IMR-90 (cell line): ENCODE measurements around the gene RAD51D. TPM values are rescaled to one million over a fixed set of nuclear protein-coding genes. Genes with fewer than 3 reads are reported as not detected.

ENCODE experiments used
- ATAC-seq: fragments of 200-7000 bp; cut with Tn5 transposase; 2 replicates; pipeline ENCODE4 v1.9.1; 2020; ENCODE audit warnings: low read depth, mild to moderate bottlenecking, moderate library complexity
- BruUV-seq: library from RNA; stranded (reverse); fragments of 400-500 nt; replicated peaks from 2 replicates; lab custom pipeline; 2021; lab: Mats Ljungman, UMichigan
- CTCF ChIA-PET: fragments of 300-600 bp; formaldehyde crosslinking; extraction: SDS; loops from one replicate; lab custom pipeline; 2021; ENCODE audit warnings: antibody characterized with exemption; lab: Yijun Ruan, JAX
- POLR2A ChIA-PET: fragments of 300-600 bp; sonication (Branson Sonifier 250); formaldehyde crosslinking; loops from one replicate; lab custom pipeline; 2022; ENCODE audit warnings: antibody characterized with exemption; ENCODE audit not compliant: unreplicated experiment; lab: Charles Lee
- DNase-seq: peaks from one replicate; pipeline ENCODE4 v3.0.0; 2013
- H2AFZ ChIP-seq: replicated peaks from 2 replicates; pipeline ENCODE3; 2013; ENCODE audit warnings: low read length, mild to moderate bottlenecking; ENCODE audit not compliant: poor library complexity
- H2AK5ac ChIP-seq: 2 replicates; pipeline ENCODE4 v1.6.1; 2013; ENCODE audit warnings: low read depth, low read length, inconsistent platforms
- H2AK9ac ChIP-seq: replicated peaks from 2 replicates; pipeline ENCODE3; 2013; ENCODE audit warnings: mild to moderate bottlenecking, low read depth, low read length, moderate library complexity; ENCODE audit not compliant: poor library complexity
- H2BK120ac ChIP-seq: 2 replicates; pipeline ENCODE4 v1.6.1; 2013; ENCODE audit warnings: low read depth, low read length, inconsistent platforms
- H2BK15ac ChIP-seq: 3 replicates; pipeline ENCODE4 v1.6.1; 2013; ENCODE audit warnings: low read depth, low read length, inconsistent platforms
- H2BK20ac ChIP-seq: 2 replicates; pipeline ENCODE4 v1.6.1; 2013; ENCODE audit warnings: low read depth, mild to moderate bottlenecking, inconsistent platforms, low read length, moderate library complexity
- H2BK5ac ChIP-seq: 2 replicates; pipeline ENCODE4 v1.6.1; 2013; ENCODE audit warnings: mild to moderate bottlenecking, low read depth, low read length, inconsistent platforms; ENCODE audit not compliant: poor library complexity, severe bottlenecking
- H3K14ac ChIP-seq: replicated peaks from 2 replicates; pipeline ENCODE4 v1.6.1; 2013; ENCODE audit warnings: low read depth, low read length, inconsistent platforms
- H3K18ac ChIP-seq: 2 replicates; pipeline ENCODE4 v1.6.1; 2013; ENCODE audit warnings: low read depth, low read length, control low read depth
- H3K23ac ChIP-seq: 2 replicates; pipeline ENCODE4 v1.6.1; 2013; ENCODE audit warnings: low read depth, low read length, inconsistent platforms
- H3K27ac ChIP-seq: 2 replicates; pipeline ENCODE4 v1.5.1; 2013; ENCODE audit warnings: mild to moderate bottlenecking, control low read depth, low read length; ENCODE audit not compliant: insufficient read depth
- H3K27me3 ChIP-seq: 2 replicates; pipeline ENCODE4 v1.6.1; 2013; ENCODE audit warnings: low read length; ENCODE audit not compliant: control insufficient read depth, insufficient read depth
- H3K36me3 ChIP-seq: 2 replicates; pipeline ENCODE4 v1.6.1; 2013; ENCODE audit warnings: low read length, mixed read lengths; ENCODE audit not compliant: control insufficient read depth, insufficient read depth
- H3K4ac ChIP-seq: 2 replicates; pipeline ENCODE4 v1.6.1; 2013; ENCODE audit warnings: low read depth, low read length, inconsistent platforms
- H3K4me1 ChIP-seq: 2 replicates; pipeline ENCODE4 v1.6.1; 2013; ENCODE audit warnings: low read length, mixed read lengths; ENCODE audit not compliant: control insufficient read depth, insufficient read depth
- H3K4me2 ChIP-seq: 2 replicates; pipeline ENCODE4 v1.6.1; 2013; ENCODE audit warnings: low read depth, mild to moderate bottlenecking, control low read depth, low read length, moderate library complexity
- H3K4me3 ChIP-seq: 2 replicates; pipeline ENCODE4 v1.5.1; 2013; ENCODE audit warnings: low read depth, mild to moderate bottlenecking, control low read depth, low read length, moderate library complexity; ENCODE audit not compliant: insufficient read depth
- H3K56ac ChIP-seq: 2 replicates; pipeline ENCODE4 v1.6.1; 2013; ENCODE audit warnings: low read length, inconsistent platforms; ENCODE audit not compliant: insufficient read depth; ENCODE audit errors: extremely low read depth
- H3K79me1 ChIP-seq, 2 experiments: 2 replicates each; pipeline ENCODE4 v1.6.1; 2013; ENCODE audit warnings: low read length in 2 of 2, inconsistent platforms in 1 of 2, low read depth in 1 of 2
- H3K9ac ChIP-seq: 2 replicates; pipeline ENCODE4 v1.6.1; 2013; ENCODE audit warnings: low read depth, low read length, control low read depth
- H3K9me1 ChIP-seq: 2 replicates; pipeline ENCODE4 v1.6.1; 2013; ENCODE audit warnings: low read length, inconsistent platforms; ENCODE audit not compliant: insufficient read depth
- H3K9me3 ChIP-seq: 2 replicates; pipeline ENCODE4 v1.6.1; 2013; ENCODE audit warnings: low read length; ENCODE audit not compliant: control insufficient read depth, insufficient read depth
- H4K20me1 ChIP-seq: 2 replicates; pipeline ENCODE4 v1.6.1; 2013; ENCODE audit warnings: low read length, inconsistent platforms; ENCODE audit not compliant: insufficient read depth
- H4K5ac ChIP-seq: 2 replicates; pipeline ENCODE4 v1.6.1; 2013; ENCODE audit warnings: mild to moderate bottlenecking, low read depth, low read length, control low read depth
- H4K8ac ChIP-seq, 2 experiments: 2 replicates each; pipeline ENCODE4 v1.6.1; 2013; ENCODE audit warnings: low read depth in 2 of 2, low read length in 2 of 2, control low read depth in 1 of 2, inconsistent platforms in 1 of 2
- H4K91ac ChIP-seq: 2 replicates; pipeline ENCODE4 v1.6.1; 2013; ENCODE audit warnings: low read depth, low read length, inconsistent platforms; ENCODE audit not compliant: insufficient read depth
- BHLHE40 ChIP-seq: fragments of 150-350 bp; IDR thresholded peaks from 2 replicates; pipeline ENCODE4 v1.6.1; 2016; ENCODE audit warnings: mild to moderate bottlenecking, low read depth, low read length
- CEBPB ChIP-seq: IDR thresholded peaks from 2 replicates; pipeline ENCODE4 v1.6.1; 2012; ENCODE audit warnings: low read depth, low read length, improper control_type of control experiment
- CHD1 ChIP-seq: IDR thresholded peaks from 2 replicates; pipeline ENCODE4 v1.6.1; 2012; ENCODE audit warnings: low read depth, low read length, improper control_type of control experiment
- FOS ChIP-seq: fragments of 150-350 bp; IDR thresholded peaks from 2 replicates; pipeline ENCODE4 v1.6.1; 2016; ENCODE audit warnings: low read depth, low read length
- MAFK ChIP-seq: IDR thresholded peaks from 2 replicates; pipeline ENCODE4 v1.6.1; 2012; ENCODE audit warnings: low read depth, low read length, improper control_type of control experiment
- MAZ ChIP-seq: IDR thresholded peaks from 2 replicates; pipeline ENCODE4 v1.6.1; 2012; ENCODE audit warnings: low read depth, mild to moderate bottlenecking, low read length, improper control_type of control experiment, moderate library complexity, borderline replicate concordance
- MXI1 ChIP-seq: IDR thresholded peaks from 2 replicates; pipeline ENCODE4 v1.6.1; 2012; ENCODE audit warnings: low read depth, mild to moderate bottlenecking, low read length, moderate library complexity, borderline replicate concordance
- NFE2L2 ChIP-seq: fragments of 150-350 bp; IDR thresholded peaks from 2 replicates; pipeline ENCODE4 v1.6.1; 2016; ENCODE audit warnings: low read depth, mild to moderate bottlenecking, low read length
- POLR2A ChIP-seq: IDR thresholded peaks from 2 replicates; pipeline ENCODE4 v1.6.1; 2012; ENCODE audit warnings: mild to moderate bottlenecking, low read depth, low read length
- RAD21 ChIP-seq: IDR thresholded peaks from 2 replicates; pipeline ENCODE4 v1.6.1; 2012; ENCODE audit warnings: low read length, improper control_type of control experiment
- RCOR1 ChIP-seq: IDR thresholded peaks from 2 replicates; pipeline ENCODE4 v1.6.1; 2012; ENCODE audit warnings: mild to moderate bottlenecking, low read length, improper control_type of control experiment; ENCODE audit not compliant: insufficient replicate concordance
- RFX5 ChIP-seq: IDR thresholded peaks from 2 replicates; pipeline ENCODE4 v1.8.0; 2012; ENCODE audit warnings: low read depth, mild to moderate bottlenecking, low read length, moderate library complexity
- SMC3 ChIP-seq: fragments of 150-350 bp; IDR thresholded peaks from 2 replicates; pipeline ENCODE4 v1.6.1; 2016; ENCODE audit warnings: low read depth, mild to moderate bottlenecking, antibody characterized with exemption, low read length, moderate library complexity
- WGBS, 2 experiments: methylation state at CpG; one replicate each; pipeline versions ENCODE4 v1.1.5 to v1.1.7; 2013; ENCODE audit warnings: missing lambda C conversion rate in 2 of 2; ENCODE audit not compliant: insufficient read length in 1 of 2; ENCODE audit errors: extremely low coverage in 2 of 2; 5-methylcytosine and 5-hydroxymethylcytosine counted together
- dilution Hi-C: fragments of 300-500 bp; cut with HindIII; formaldehyde crosslinking; loops from one replicate; pipeline ENCODE4 v1.14.3; 2018; ENCODE audit warnings: low sequenced_read_pairs; ENCODE audit not compliant: unreplicated experiment
- in situ Hi-C: fragments of 300-500 bp; cut with MboI; formaldehyde crosslinking; loops from 3 replicates; pipeline ENCODE4 v1.14.3; 2019; ENCODE audit warnings: low sequenced_read_pairs, inconsistent platforms, mixed read lengths
- intact Hi-C: fragments of 100-400 bp; cut with micrococcal nuclease; formaldehyde crosslinking; loops from 2 replicates; pipeline ENCODE4 v1.10.0; 2022
- polyA plus RNA-seq, 3 experiments: library from polyadenylated mRNA; depleted of rRNA; stranded (reverse); fragments of >200 nt; gene quantifications; 2 replicates each; pipeline ENCODE4 v1.2.3, GENCODE V29; 2012; ENCODE audit warnings: low replicate concordance in 1 of 3
- total RNA-seq: library from RNA; depleted of rRNA; stranded (reverse); fragments of >200 nt; gene quantifications from 2 replicates; pipeline ENCODE4 v1.2.3, GENCODE V29; 2012
- TF ChIP-seq, protein P1 (sequence below): fragments of 150-350 bp; IDR thresholded peaks from 2 replicates; pipeline ENCODE4 v1.6.1; 2017; ENCODE audit warnings: mild to moderate bottlenecking, antibody characterized with exemption, low read length, low read depth
- TF ChIP-seq, protein P2 (sequence below): fragments of 150-350 bp; IDR thresholded peaks from 2 replicates; pipeline ENCODE4 v1.6.1; 2016; ENCODE audit warnings: low read depth, mild to moderate bottlenecking, low read length, moderate library complexity, borderline replicate concordance

The RAD51D gene
- total and polyA plus RNA-seq, 2 of the 4 experiments (the other 2 are of a cell fraction), result 10.8 to 12.7 TPM

DNA sequence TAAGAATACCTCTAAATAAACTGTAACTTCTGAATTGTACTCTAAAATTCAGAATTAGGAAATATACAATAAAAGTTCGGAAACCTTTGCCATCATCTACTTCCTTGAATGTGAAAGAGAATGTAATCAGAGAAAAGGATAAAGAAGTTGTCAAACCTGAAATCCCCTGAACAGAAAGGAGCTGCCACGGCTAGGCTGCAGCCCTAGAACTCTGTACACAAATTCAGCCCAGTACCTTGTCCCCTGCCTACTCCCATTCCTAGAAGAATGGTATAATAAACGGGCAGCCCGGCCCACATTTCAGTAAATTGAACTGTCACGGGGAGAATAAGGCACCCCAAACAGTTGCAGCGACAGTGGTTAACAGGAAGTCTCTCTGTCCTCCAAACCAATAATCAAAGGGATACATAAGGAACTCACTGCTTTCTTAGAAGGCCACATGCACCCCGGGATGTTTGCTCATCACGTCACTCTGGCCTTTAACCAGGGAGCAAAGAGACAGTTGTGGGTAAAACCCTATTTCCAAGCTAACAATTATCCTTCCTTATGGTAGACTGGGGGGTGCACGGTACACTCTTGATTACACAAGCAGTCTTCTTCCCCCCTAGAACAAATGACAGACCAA is 31.8 kb downstream of the RAD51D start:
- Histone ChIP-seq H2AK5ac (peak overlapping the region; percentile 33), H4K8ac (peak overlapping the region; percentile 74 to 83; a peak in 2 of 4 replicates), H3K4me1 (peaks cover 11% of the 10 kb centered on the region), H2BK5ac (peak overlapping the region; percentile 66), H2BK15ac (peak overlapping the region; percentile 16; the same call in 1 of the 3 replicates), H3K56ac (peak overlapping the region; percentile 64), H3K4me2 (peak overlapping the region; percentile 92), H4K5ac (peak overlapping the region; percentile 28), H2BK120ac (peak overlapping the region; percentile 33; the same call in 1 of the 2 replicates), H3K36me3 (no peaks in the 10 kb centered on the region), H3K9me3 (no peaks in the 10 kb centered on the region), H3K4ac (peak overlapping the region; percentile 62), H3K23ac (peak overlapping the region; percentile 82), H3K9ac (peak overlapping the region; percentile 71), H3K14ac (peak overlapping the region; percentile 66), H2AK9ac (peak overlapping the region; percentile 99), H4K20me1 (no peaks in the 10 kb centered on the region; the same call in 1 of the 2 replicates), H3K27me3 (no peaks in the 10 kb centered on the region), H3K79me1 (peaks cover 5 to 47% of the 10 kb centered on the region in 2 experiments; a peak in 3 of 4 replicates), H2BK20ac (0 out of 2 replicates have a peak overlapping the region, but pooled peaks have one; percentile 2), H3K27ac (peak overlapping the region; percentile 73), H3K18ac (peak overlapping the region; percentile 7), H2AFZ (peak overlapping the region; percentile 91), H3K4me3 (peak overlapping the region; percentile 87), H3K9me1 (peaks cover 17% of the 10 kb centered on the region), H4K91ac (peak overlapping the region; percentile 78)
- POLR2A ChIA-PET, result interaction anchor here (0.5 kb wide), 1 partner anchor 60 kb away, joined by 3 read pairs; no protein-coding TSS in a partner anchor
- intact Hi-C loops, result loop anchor here (2.0 kb wide), 1 partner anchor 25 kb away; the partner anchor contains the start of gene RFFL
- dilution Hi-C loops, result no loop called here
- no TSS peak for BruUV-seq
- in situ Hi-C loops, result no loop called here
- DNase-seq (peak; percentile 22), ATAC-seq (peak; percentile 1; the same call in 1 of the 2 replicates)
- CTCF ChIA-PET, result no interaction called here
- WGBS, 2 experiments, result 17% methylated on average over 1 of the region's 9 CpGs; no CpG with 5 or more reads in 1 of the 2 experiments
- no peak for TF ChIP-seq RCOR1
- TF ChIP-seq FOS, result no peak
- no peak for TF ChIP-seq RFX5
- TF ChIP-seq CEBPB, result no peak
- TF ChIP-seq MAFK, result no peak
- no peak for TF ChIP-seq SMC3
- no peak for TF ChIP-seq RAD21
- no peak for TF ChIP-seq MXI1
- TF ChIP-seq, protein P1, sequence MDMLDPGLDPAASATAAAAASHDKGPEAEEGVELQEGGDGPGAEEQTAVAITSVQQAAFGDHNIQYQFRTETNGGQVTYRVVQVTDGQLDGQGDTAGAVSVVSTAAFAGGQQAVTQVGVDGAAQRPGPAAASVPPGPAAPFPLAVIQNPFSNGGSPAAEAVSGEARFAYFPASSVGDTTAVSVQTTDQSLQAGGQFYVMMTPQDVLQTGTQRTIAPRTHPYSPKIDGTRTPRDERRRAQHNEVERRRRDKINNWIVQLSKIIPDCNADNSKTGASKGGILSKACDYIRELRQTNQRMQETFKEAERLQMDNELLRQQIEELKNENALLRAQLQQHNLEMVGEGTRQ, result no peak
- TF ChIP-seq NFE2L2, result no peak
- no peak for TF ChIP-seq POLR2A
- no peak for TF ChIP-seq BHLHE40
- no peak for TF ChIP-seq CHD1
- no peak for TF ChIP-seq MAZ
- TF ChIP-seq, protein P2, sequence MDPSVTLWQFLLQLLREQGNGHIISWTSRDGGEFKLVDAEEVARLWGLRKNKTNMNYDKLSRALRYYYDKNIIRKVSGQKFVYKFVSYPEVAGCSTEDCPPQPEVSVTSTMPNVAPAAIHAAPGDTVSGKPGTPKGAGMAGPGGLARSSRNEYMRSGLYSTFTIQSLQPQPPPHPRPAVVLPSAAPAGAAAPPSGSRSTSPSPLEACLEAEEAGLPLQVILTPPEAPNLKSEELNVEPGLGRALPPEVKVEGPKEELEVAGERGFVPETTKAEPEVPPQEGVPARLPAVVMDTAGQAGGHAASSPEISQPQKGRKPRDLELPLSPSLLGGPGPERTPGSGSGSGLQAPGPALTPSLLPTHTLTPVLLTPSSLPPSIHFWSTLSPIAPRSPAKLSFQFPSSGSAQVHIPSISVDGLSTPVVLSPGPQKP, result no peak
